DLD1 (cell line): ENCODE results near the gene ARHGAP22.

ENCODE experiments used
- in situ Hi-C: cut with HindIII; loops from 2 replicates; pipeline ENCODE4 v1.10.0; 2017; ENCODE audit warnings: low sequenced_read_pairs

Gene ARHGAP22

DNA sequence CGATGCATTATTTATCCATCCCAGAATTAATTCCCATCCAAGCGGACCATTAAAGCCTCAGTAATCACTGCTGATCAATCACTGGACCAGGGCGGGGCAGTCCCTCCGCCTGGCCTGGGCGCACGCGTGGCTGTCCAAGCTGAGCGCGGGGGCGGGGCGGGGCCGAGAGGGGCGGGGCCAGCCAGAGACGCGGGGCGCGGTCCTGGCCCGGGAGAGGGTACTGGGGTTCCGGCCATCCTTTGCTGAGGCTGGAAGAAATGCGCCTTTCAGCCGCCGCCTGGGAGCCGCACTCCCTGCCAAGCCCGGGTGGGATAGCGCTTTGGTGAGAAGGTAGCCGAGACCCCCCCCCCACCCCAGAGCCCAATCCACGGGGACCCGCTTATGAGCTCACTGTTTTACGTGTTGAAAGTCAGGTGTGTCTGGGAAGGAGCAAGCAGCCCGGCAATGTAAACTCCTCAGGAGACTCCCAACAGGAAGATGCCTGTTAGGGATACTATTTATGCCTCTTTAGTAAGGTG lies at the start of gene ARHGAP22:
Gene ARHGAP22 (minus strand): TSS at position 83 of the 518 bp plus-strand sequence. CDS start 277 bp downstream, outside the sequence.
- in situ Hi-C loops: no loop called here

- in situ Hi-C loops: no loop called here
Observed at GRCh38 chr10:48653944-48654698, 49.2 kb upstream of the ARHGAP22 start.

DNA sequence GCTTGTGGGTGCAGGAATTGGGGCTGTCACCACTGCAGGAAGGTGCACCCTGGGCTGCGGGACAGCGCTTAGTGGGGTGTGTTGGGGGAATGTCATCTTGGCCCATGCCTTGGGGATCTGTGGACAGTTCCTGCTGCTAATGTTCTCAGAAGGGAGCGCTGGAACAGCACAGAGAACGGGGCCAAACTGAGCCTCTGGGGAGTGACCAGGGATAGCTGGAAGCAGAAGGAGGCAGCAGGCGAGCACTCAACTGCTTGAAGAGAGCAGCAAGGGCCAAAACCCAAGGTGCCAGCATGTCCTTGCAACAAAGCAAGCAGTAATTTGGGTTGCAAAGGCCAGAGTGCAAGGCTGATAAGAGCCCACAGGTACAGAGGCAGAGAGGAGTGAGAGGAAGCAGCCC lies 48.5 kb upstream of the ARHGAP22 start:
- in situ Hi-C loops: no loop called here

- in situ Hi-C loops: no loop called here
Observed at GRCh38 chr10:48652344-48652743, 47.5 kb upstream of the ARHGAP22 start.

DNA sequence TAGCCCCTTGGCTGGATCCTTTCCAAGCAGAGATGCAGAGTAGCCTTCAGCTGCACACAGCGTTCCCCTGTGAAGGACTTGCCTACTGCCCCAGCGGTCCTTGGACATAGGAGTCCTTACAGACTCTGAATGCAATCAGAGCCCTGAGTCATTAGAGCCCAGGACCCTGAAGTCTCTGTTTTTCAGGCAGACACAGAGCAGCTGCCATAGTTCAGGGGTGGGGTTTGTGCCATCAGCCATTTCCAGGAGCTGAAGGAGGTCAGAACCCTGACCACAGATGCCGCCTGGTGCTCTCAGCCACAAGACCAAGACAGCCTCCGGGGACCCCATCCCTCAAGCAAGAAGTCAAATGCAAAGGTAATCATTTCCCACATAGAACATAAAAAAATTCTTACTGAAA lies 47.0 kb upstream of the ARHGAP22 start:
- in situ Hi-C loops: no loop called here

GRCh38 chr10:48651293-48651692 lies 46.4 kb upstream of the ARHGAP22 start:
- in situ Hi-C loops: no loop called here

GRCh38 chr10:48649349-48649944 lies 44.6 kb upstream of the ARHGAP22 start:
- in situ Hi-C loops: loop anchor here (25.0 kb wide), 1 partner anchor 112 kb away; no protein-coding TSS in a partner anchor

GRCh38 chr10:48648172-48648942 lies 43.5 kb upstream of the ARHGAP22 start:
- in situ Hi-C loops: loop anchor here (25.0 kb wide), 1 partner anchor 111 kb away; no protein-coding TSS in a partner anchor

DNA sequence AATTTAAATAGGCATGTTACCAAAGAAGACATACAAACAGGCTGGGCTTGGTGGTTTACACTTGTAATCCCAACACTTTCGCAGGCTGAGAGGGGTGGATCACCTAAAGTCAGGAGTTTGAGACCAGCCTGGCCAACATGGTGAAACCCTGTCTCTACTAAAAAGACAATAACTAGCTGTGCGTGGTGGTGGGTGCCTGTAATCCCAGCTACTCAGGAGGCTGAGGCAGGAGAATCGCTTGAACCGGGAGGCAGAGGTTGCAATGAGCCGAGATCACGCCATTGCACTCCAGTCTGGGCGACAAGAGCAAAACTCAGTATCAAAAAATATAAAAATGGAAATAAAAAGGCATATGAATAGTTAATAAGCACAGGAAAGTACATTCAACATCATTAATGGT lies 42.2 kb upstream of the ARHGAP22 start:
- in situ Hi-C loops: loop anchor here (25.0 kb wide), 1 partner anchor 110 kb away; no protein-coding TSS in a partner anchor

DNA sequence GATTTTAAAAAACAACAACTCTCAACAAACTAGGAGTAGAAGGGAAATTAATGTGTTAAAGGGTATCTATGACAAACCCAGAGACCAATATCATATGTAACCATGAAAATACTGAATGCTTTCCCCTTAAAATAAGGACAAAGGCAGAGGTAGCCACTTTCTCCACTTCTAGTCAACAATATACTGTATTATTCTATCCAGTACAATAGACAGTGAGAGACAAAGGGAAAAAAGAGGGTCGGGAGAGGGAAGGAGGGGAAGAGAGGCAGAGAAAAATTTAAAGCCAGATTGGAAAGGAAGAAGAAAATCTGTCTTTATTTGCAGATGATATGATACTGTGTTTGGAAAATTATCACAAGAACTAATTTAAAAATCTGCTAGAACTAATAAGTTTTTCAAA lies 40.7 kb upstream of the ARHGAP22 start:
- in situ Hi-C loops: loop anchor here (25.0 kb wide), 1 partner anchor 108 kb away; no protein-coding TSS in a partner anchor

GRCh38 chr10:48641099-48641690 lies 36.3 kb upstream of the ARHGAP22 start:
- in situ Hi-C loops: loop anchor here (25.0 kb wide), 1 partner anchor 104 kb away; no protein-coding TSS in a partner anchor

- in situ Hi-C loops: loop anchor here (25.0 kb wide), 1 partner anchor 103 kb away; no protein-coding TSS in a partner anchor
Observed at GRCh38 chr10:48640326-48640725, 35.5 kb upstream of the ARHGAP22 start.

GRCh38 chr10:48639632-48640031 lies 34.8 kb upstream of the ARHGAP22 start:
- in situ Hi-C loops: loop anchor here (25.0 kb wide), 1 partner anchor 102 kb away; no protein-coding TSS in a partner anchor

GRCh38 chr10:48638739-48639527 lies 34.1 kb upstream of the ARHGAP22 start:
- in situ Hi-C loops: loop anchor here (25.0 kb wide), 1 partner anchor 102 kb away; no protein-coding TSS in a partner anchor

DNA sequence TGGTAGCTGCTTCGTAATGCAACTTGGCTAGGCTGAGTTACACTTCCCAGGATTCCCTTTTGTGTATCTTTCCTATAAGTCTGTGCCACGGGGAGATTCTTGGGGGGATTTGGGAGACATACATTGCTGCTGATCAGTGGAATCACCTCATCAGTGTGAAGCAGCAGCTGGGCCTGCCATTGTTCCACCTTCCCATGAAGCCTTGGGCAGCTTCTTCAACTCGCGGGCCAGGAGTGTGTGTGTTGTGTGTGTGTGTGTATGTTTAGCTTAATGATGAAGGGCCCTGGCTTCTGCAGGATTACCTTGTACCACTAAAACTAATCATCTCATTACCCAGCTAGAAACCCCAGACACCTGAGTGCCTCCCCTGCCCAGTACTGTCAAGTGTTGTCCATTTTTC lies 33.3 kb upstream of the ARHGAP22 start:
- in situ Hi-C loops: loop anchor here (25.0 kb wide), 1 partner anchor 101 kb away; no protein-coding TSS in a partner anchor

DNA sequence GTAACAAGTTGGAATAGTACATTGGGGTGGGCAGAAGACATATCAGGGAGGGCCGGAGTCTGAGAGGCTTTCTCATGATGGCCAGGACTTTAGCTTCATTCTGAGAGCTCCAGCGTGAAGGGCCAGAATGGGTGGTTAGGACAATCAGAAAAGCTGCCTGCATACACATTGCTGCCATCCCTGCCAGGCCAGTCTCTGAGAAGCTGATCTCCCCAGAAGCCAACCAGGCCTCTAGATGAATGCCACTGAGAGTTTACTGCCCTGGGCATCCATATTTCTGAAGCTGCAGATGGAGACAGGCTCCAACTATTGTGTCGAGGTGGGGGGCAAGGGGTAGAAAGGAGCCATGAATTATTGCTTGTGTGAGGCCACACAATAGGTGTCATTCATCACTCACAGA lies 32.0 kb upstream of the ARHGAP22 start:
- in situ Hi-C loops: loop anchor here (25.0 kb wide), 1 partner anchor 100 kb away; no protein-coding TSS in a partner anchor

- in situ Hi-C loops: loop anchor here (25.0 kb wide), 1 partner anchor 99 kb away; no protein-coding TSS in a partner anchor
Observed at GRCh38 chr10:48636231-48636630, 31.4 kb upstream of the ARHGAP22 start.

DNA sequence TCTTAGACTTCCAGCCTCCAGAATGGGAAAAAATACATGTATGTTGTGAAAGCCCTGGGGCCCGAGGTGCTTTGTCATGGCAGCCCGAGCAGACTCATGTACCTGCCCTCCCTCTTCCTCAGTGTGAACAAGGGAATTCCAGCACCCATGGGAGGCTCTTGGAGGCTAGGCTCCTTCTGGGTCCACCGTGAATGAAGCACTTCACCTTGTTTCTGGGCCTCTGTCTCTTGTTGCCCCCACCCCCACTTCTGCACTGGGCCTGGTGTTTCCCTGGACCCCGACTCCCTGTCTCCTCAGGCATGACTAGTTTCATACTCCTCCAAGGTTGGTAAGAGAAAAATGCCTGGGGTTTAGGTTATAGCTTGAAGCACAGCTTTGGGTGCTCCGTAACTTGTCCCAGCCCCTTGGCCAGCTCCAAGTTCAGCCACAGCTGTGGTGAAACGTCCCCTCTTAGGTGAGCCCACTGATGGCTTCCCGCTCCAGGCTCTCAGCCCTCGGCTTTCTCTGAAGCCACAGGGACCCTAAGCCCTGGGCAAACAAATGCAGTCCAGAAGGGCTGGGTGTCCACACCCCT lies 30.2 kb upstream of the ARHGAP22 start:
- in situ Hi-C loops: loop anchor here (25.0 kb wide), 1 partner anchor 98 kb away; no protein-coding TSS in a partner anchor
